A549 (cell line): ENCODE results near the gene ZNF483.
"Not testable (repeated sequence)": the region's sequence is repeated elsewhere in the genome, so short reads cannot be mapped to it uniquely, and the experiment has no call there.

ENCODE experiments used
- CEBPB ChIP-seq, 2 experiments: fragments of >200 bp in 1 of 2; sonication (Bioruptor Twin) in 1 of 2; formaldehyde crosslinking in 1 of 2; IDR thresholded peaks; 2 replicates each; pipeline ENCODE4 v1.6.1; 2012 to 2016
- EP300 ChIP-seq, 2 experiments: fragments of >200 bp; sonication (Bioruptor Twin); formaldehyde crosslinking; IDR thresholded peaks; 2 replicates in 1 of 2; 3 replicates in 1 of 2; pipeline ENCODE4 v1.6.1; 2016 to 2017
- ESRRA ChIP-seq: fragments of 150-350 bp; IDR thresholded peaks from 2 replicates; pipeline ENCODE4 v1.6.1; 2014; ENCODE audit warnings: mild to moderate bottlenecking, low read length, borderline replicate concordance
- HMGXB4 ChIP-seq: fragments of 250-450 bp; sonication (Bioruptor Pico); IDR thresholded peaks from 2 replicates; pipeline ENCODE4 v1.5.0; 2021; ENCODE audit warnings: mild to moderate bottlenecking, moderate library complexity, borderline replicate concordance
- HOXA7 ChIP-seq: fragments of 250-450 bp; sonication (Bioruptor Pico); IDR thresholded peaks from 2 replicates; pipeline ENCODE4 v1.5.0; 2020; ENCODE audit warnings: mild to moderate bottlenecking, moderate library complexity
- NR3C1 ChIP-seq: fragments of >200 bp; sonication (Bioruptor Twin); formaldehyde crosslinking; IDR thresholded peaks from 3 replicates; pipeline ENCODE4 v1.6.1; 2017
- RARB ChIP-seq: fragments of 250-450 bp; sonication (Bioruptor Pico); IDR thresholded peaks from 2 replicates; pipeline ENCODE4 v1.8.0; 2021; ENCODE audit warnings: mild to moderate bottlenecking, moderate library complexity
- SREBF2 ChIP-seq: fragments of 450-650 bp; IDR thresholded peaks from 2 replicates; pipeline ENCODE4 v1.6.1; 2014; ENCODE audit warnings: mild to moderate bottlenecking, moderate library complexity
- USF2 ChIP-seq: fragments of 450-650 bp; IDR thresholded peaks from 2 replicates; pipeline ENCODE4 v1.6.1; 2014; ENCODE audit warnings: antibody characterized with exemption
- TF ChIP-seq, protein P1 (sequence below): fragments of >200 bp; sonication (Bioruptor Twin); formaldehyde crosslinking; IDR thresholded peaks from 3 replicates; pipeline ENCODE4 v1.5.1; 2016
- TF ChIP-seq, protein P2 (sequence below): fragments of 200-600 bp; sonication (generic); IDR thresholded peaks from 2 replicates; pipeline ENCODE4 v1.6.1; 2016; ENCODE audit warnings: antibody characterized with exemption, mild to moderate bottlenecking, moderate library complexity

DNA sequence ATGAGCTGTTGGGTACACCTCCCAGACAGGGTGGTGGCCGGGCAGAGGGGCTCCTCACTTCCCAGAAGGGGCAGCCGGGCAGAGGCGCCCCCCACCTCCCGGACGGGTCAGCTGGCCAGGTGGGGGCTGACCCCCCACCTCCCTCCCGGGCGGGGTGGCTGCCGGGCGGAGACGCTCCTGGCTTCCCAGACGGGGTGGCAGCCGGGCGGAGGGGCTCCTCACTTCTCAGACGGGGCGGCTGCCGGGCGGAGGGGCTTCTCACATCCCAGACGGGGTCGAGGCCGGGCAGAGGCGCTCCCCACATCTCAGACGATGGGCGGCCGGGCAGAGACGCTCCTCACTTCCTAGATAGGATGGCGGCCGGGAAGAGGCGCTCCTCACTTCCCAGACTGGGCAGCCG is 92.4 kb downstream of the ZNF483 start:
- TF ChIP-seq, protein P1, sequence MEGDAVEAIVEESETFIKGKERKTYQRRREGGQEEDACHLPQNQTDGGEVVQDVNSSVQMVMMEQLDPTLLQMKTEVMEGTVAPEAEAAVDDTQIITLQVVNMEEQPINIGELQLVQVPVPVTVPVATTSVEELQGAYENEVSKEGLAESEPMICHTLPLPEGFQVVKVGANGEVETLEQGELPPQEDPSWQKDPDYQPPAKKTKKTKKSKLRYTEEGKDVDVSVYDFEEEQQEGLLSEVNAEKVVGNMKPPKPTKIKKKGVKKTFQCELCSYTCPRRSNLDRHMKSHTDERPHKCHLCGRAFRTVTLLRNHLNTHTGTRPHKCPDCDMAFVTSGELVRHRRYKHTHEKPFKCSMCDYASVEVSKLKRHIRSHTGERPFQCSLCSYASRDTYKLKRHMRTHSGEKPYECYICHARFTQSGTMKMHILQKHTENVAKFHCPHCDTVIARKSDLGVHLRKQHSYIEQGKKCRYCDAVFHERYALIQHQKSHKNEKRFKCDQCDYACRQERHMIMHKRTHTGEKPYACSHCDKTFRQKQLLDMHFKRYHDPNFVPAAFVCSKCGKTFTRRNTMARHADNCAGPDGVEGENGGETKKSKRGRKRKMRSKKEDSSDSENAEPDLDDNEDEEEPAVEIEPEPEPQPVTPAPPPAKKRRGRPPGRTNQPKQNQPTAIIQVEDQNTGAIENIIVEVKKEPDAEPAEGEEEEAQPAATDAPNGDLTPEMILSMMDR, result not testable (repeated sequence)
- not testable (repeated sequence) for TF ChIP-seq RARB (CRISPR knock-in tag); NR3C1; EP300 (IDR thresholded peaks at IDR 0.05); CEBPB (IDR thresholded peaks at IDR 0.05); ESRRA; USF2; SREBF2; HOXA7 (CRISPR knock-in tag); HMGXB4
- TF ChIP-seq, protein P2, sequence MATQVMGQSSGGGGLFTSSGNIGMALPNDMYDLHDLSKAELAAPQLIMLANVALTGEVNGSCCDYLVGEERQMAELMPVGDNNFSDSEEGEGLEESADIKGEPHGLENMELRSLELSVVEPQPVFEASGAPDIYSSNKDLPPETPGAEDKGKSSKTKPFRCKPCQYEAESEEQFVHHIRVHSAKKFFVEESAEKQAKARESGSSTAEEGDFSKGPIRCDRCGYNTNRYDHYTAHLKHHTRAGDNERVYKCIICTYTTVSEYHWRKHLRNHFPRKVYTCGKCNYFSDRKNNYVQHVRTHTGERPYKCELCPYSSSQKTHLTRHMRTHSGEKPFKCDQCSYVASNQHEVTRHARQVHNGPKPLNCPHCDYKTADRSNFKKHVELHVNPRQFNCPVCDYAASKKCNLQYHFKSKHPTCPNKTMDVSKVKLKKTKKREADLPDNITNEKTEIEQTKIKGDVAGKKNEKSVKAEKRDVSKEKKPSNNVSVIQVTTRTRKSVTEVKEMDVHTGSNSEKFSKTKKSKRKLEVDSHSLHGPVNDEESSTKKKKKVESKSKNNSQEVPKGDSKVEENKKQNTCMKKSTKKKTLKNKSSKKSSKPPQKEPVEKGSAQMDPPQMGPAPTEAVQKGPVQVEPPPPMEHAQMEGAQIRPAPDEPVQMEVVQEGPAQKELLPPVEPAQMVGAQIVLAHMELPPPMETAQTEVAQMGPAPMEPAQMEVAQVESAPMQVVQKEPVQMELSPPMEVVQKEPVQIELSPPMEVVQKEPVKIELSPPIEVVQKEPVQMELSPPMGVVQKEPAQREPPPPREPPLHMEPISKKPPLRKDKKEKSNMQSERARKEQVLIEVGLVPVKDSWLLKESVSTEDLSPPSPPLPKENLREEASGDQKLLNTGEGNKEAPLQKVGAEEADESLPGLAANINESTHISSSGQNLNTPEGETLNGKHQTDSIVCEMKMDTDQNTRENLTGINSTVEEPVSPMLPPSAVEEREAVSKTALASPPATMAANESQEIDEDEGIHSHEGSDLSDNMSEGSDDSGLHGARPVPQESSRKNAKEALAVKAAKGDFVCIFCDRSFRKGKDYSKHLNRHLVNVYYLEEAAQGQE, result not testable (repeated sequence)
